ENCODE data around the gene SLC44A4.
A peak's percentile ranks its signal among the peaks of the same experiment; 100 is the strongest.
"Not testable (repeated sequence)": the region's sequence is repeated elsewhere in the genome, so short reads cannot be mapped to it uniquely, and the experiment has no call there.

SLC44A4 gene

DNA sequence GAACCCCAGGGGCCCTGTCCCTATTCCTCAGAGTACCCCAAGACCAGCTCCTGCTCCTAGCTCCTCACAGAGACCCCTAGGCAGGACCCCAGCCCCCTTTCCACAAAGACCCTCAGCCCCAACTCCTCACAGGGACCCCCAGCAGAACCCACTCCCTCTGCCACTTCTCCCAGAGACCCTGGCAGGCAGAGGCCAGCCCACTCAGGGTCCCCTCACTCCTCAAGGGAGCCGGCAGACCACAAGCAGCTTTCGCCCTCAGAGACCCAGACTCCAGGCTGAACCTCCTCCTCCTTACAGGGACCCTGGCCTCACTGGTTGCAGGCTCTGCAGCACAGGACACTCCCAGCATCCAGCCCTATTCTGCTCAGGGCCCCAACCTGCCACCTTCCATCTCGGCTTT is 575 bp downstream of the SLC44A4 start:
- no peak for DNase-seq

DNA sequence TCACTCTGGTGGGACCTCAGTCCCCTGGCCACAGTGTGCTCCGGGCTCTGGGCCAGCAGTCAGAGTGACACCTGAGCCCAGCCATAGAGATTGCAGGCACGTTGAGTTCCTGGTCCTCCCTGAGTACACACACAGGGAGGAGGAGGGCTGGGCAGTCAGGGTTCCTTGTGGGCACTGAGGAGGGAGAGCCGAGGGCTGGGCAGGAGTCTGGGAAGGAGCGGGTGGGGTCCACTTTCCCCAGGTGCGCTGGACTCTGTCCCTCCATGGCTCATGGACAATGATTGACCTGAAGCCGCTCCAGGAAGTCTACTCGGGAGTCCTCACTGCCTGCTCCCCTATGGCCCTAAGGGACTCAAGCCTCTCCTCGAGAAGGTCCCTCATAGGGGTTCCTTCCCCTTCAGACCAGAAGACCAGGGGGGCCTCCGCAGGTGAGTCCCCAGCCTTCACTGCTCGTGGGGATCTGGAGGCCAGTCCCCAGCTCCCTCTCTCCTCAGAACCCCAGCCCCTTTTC is 1.1 kb downstream of the SLC44A4 start:
- no peak for DNase-seq

DNA sequence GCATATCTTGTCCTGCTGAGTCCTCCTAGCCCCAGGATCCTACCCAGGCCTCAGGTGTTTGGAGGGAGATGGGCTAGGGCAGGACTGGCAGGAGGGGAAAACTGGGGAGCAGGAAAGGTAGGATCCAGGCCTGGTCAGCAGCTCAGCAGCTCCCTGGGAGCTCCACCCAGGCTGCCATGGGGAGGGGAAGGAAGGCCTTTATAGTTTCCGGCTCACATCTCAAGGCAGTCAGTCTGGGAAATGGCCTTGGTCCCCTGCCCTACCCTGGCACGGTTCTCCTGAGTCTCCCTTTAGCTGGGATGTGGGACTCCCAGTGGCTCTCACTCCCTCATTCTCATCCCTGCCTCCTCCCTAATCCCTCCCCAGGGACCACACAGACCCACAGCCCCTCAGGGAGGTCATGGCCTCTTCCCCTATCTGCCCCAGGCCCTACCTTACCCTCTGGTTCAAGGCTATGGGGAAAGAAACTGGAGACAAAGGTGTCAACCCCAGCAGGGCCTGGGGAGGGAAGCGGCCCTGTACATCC is 1.6 kb downstream of the SLC44A4 start:
- DNase-seq = no peak

DNA sequence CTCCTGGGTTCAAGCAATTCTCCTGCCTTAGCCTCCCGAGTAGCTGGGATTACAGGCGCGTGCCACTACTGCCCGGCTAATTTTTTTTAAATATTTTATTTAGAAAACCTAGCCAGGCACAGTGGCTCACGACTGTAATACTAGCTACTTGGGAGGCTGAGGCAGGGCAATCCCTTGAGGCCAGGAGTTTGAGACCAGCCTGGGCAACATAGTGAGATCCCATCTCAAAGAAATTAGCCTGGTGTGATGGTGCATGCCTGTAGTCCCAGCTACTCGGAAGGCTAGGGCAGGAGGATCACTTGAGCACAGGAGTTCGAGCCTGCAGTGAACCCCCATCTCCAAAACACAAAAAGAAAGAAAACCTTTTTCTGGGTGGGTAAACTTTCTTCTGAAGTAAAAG is 2.4 kb downstream of the SLC44A4 start:
- DNase-seq = no peak

DNA sequence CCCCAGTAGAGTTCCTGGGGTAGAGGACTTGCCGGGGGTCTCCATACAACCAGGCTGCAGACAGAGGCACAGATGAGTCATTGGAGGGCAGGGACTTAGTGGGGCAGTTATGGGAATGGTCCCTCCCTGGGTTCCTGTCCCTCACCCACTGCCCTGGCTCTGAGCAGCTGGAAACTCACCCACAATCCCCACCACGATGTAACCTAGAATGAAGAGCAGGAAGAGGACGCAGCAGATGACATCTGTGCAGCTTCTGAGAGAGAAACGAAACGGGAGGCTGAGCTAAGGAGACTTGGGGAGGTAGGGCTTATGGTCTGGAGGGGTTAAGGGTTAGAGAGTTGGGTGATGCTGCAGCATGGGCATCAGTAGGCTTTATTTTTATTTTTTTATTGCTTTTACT is 2.9 kb downstream of the SLC44A4 start:
- DNase-seq = no peak

DNA sequence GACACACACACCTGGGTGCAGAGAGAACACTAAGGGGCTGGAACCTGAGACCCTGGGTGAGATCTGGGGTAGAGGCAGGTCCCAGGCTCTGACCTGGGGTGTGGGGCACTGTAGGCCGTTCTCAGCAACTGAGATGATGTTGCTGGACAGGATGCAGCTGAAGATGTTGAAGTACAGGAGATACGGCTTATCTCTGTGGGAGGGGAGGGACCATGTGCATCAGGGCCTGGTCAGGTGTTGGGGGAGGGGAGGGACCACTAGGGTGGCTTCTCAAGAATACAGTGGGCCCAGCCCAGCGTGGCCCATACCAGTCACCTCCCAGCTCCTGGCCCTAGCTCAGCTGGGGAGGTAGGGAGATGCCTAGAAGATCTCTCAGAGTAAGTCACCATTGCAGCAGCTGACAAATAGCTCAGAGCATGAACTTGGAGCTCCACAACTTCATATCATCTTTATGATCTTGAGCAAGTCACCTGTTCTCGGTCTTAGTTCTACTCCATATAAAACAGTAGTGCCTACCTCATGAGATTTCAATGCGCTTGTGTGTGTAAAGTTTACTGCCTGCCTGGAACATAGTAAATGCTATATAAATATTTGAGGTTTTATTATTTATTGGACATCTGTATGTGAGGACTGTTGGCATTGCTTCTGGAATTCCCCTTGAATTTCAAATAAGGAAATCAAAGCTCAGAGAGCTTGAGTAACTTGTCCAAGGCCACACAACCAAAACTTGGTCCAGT is 3.8 kb downstream of the SLC44A4 start:
- no peak for DNase-seq

DNA sequence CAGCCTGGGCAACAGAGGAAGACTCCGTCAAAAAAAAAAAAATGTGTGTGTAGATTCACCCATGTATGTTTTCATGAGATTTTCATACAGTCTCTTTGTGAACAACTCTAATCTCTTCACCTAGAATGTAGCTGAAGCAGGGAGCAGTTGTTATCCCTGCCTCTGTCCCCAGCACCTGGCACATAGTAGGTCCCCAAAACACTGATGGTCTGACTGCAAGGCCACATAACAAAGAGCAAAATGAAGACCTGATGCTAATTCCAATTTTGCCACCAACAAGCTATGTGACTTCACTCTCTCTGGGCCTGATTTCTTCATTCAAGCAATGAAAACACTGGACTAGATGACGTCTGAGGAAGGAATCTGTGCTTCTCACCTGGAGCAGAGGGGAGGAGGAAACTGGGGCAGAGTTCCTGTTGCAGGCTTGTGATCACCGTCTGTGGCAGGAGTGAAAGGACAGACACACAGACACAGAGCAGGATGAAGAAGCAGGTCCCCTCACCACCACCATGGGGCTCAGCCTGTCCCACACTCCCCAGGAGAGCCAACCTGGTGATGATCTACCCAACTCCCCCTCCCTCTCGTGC is 4.6 kb downstream of the SLC44A4 start:
- DNase-seq = no peak

DNA sequence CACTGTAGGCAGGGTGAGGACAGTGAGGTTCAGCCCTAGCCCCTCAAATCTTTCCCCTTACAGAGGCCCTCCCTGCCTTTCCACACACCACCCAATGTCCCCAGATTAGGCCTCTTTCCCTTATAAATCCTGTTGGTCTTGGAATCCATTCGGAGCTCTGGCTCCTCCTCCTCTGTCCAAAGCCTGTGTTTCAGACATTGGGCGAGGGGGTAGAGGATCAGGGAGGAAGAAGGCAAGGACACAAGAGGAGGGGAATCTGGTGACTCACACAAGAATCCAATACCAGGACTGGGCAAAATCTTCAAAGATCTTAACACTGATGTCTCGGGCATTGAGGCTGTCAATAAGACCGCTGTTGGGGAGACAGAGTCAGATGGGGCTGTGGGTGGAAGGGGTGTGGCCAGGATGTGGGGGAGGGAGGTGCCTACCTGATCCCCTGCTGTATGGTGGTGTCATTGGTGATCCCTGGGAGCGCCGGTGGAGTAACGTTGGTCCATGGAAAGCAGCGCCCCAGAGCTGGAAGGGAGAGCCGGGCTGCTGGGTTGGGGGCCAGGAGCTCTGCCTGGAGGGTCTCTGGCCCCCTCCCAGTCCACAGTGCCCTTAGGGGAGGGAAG is 7.6 kb downstream of the SLC44A4 start:
- DNase-seq = no peak

DNA sequence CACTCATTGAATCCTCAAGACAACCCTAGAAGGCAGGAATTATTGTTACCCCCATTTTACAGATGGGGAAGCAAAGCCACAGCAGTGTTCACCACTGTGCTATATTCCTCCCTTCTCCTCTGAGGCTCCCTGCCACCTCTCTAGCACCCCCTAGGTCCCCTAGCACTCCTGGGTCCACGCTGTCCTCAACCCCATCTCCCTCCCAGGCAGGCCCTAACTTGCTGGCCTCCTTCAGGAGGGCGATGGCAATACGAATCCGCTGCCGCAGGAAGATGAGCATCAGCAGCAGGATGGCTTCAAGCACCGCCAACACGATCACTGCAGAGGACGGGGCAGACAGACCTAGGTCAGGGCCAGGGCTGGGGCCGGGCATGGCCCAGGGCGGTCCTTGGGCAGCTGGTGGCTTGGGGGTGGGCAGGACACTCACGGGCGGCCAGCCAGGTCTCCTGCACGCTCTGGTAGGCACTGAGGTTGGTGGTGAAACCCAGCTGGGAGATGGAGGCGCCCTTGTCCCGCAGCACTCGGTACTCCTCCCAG is 8.3 kb downstream of the SLC44A4 start:
- no peak for DNase-seq

DNA sequence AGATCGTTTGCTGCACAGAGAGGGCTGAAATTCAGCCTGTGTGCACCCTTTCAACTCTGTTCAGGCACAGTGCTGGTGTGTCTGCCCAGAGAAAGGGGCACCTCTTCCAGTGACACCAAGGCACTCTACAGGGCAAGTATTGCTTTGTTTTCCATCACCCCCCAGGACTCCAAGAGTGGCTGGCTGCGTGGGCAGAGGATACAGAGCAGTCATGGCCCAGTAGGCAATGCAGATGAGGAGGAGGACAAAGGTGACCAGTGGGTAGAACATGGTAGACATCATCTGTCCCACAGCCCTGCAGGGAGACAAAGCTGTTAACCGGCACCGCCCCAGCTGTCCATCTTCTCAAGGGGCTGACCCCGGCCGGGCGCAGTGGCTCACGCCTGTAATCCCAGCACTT is 9.5 kb downstream of the SLC44A4 start:
- no peak for DNase-seq

DNA sequence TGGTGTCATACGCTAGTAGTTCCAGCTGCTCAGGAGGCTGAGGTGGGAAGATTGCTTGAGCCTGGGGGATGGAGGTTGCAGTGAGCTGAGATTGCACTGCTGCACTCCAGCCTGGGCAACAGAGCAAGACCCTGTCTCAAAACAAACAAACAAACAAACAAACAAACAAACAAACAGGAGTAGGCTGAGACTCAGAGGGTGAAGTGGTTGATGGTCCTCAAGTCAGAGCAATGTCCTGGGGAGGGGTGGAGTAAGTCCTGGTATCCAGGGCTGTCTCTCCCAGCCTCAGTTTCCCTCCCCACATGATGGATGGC is 10.2 kb downstream of the SLC44A4 start:
- not testable (repeated sequence) for DNase-seq

DNA sequence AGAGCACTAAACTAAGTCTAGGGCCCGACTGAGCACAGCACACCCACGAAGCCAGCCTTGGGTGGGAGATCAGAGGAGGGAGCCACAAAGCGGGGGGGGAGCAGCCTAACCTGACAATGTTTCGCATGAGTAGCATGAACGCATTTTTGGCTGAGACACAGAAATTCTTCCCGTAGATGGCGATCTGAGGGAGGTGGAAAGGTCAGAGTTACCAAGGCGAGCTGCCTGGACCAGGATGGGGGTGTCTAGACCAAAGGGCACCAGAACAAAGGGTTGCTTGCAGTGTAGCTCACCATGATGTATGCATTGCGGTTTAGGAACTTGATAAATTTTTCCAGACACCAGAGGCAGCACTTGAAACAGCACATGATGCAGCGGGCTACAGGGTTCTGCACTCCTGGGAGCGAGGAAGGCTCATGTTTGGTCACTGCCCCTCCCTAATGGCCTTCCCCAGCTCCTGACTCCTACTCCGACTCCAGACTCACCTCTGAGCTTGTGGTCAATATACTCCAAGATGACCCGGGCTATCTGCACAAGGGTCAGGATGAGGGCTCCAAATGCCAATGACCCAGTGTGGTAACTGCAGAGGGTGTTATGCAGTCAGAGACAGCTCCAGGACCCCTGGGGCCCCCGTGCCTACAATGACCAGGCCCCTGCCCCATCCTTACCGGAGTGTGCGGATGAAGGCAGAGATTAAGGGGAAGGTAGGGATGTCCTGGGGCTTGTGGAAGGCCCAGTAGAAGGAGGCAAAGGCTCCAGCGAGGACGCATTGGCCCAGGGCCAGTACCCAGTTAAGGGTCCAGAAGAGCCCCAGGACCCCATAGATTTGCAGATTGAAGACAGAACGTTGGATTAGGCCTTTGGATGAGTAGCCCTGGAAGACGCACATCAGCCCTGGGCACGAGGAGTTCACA is 13.3 kb downstream of the SLC44A4 start:
- DNase-seq = no peak

DNA sequence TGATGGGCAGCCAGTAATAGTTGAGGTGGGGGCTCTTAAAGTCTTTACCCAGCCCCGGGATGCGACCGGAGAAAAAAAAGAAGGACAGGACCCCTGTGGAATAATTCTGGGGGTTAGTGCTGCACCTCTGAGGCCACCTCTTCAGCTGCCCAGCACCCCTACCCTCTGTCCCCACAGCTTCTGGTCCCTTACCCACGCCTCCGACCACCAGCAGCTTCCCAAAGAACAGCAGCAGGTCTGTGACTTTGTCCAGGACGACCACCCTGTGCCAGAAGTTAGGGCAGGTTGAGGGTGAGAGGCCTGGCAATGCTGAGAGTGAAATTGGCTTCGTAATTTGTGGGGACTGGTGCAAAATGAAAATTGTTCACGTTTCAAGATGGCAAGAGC is 14.0 kb downstream of the SLC44A4 start:
- no peak for DNase-seq

DNA sequence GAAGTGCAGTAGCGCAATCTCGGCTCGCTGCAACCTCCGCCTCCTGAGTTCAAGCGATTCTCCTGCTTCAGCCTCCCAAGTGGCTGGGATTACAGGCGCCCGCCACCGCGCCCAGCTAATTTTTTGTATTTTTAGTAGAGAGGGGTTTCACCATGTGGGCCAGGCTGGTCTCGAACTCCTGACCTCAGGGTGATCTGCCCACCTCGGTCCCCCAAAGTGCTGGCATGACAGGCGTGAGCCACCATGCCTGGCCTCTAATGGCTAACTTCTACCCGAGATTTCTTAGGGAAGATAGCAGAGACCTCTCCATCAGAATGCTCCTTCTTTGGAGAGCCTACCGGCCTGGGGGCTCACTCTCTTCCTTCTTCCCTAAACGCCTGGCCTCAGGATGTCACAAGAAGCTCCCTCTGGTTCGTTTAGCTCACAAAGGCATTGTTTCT is 14.7 kb downstream of the SLC44A4 start:
- DNase-seq = not testable (repeated sequence)

DNA sequence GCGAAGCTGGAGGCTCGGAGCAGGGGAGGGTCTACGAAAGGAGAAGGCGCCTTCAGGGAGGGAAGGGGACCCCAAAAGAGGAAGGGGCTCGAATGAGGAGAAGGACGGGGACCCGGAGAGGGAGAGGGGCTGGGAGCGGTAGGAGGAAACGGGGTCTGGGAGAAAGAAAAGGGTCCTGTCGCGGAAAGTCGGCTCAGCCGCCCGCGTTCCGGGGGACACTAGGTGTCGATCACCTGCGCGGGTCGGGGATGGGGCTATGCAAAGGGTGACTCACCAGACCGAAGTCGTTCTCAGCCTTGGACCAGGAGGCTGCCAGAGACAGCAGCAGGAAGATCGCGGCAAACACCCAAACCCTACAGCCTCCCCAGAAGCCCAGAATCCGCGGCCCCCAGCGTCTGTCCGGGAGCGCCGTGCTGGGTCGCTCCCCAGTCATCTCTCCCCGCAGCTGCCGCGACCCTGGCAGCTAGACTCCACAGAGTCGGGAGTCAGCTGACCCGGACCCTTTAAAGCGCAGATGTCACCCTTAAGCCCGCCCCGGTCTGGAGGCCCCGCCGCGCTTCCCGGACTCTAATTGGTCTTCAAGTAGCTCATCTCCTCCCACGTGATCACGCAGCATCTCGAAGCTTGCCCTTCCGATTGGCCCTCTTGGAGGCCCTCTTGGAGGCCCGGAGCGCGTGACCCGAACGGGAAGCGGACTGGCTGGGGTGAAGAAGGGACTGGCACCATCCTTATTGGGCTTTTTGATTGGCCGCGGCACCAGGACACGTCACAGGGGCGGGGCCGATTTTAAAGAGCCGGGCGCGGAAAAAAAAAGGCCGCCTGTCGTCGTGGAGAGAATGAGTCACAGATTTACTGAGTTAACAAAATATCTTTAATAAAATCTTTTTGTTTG is 16.2 kb downstream of the SLC44A4 start, which contains the start of gene NEU1:
Gene NEU1 (minus strand): TSS at position 478 of the 892 bp plus-strand sequence. CDS start 45 bp downstream, at position 433.
- peak; percentile 100 for DNase-seq

DNA sequence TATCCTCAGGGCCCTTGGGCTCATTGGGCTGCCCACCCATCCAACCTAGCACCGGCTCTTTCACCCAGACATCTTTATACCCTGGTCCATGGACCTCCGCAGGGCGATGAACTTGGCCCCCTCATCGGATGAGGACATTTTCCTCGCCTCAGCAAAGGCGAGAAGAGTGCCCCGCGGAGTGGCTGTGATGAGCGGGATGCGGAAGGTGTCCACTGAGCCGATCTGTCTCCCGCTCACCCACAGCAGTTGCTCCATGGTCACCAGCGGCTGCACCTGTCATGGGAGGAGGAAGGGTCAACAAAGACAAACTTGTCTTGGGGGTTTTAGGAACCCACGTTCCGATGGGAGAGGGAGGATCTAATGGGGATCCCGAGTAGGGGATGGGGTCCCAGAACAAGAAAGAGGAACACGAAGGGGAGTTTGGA is 16.9 kb downstream of the SLC44A4 start:
- no peak for DNase-seq

DNA sequence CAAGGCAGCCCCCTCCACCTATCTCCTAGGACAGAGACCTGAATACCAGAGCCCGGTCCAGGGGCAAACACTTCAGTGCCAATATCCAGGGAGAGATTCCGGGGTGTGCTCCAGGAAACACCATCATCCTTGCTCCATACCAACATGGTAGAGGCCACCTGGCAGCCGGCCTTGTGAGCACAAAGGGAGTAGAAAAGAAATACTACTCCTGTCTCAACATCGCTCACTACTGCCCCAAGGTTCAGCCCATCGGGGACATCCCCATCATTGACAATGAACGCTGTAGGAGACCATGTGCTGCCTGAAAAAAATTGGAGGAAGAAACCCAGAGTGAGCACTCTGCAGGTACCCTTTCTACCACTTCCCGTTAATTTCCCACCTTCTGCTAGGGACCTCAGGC is 17.6 kb downstream of the SLC44A4 start:
- no peak for DNase-seq

DNA sequence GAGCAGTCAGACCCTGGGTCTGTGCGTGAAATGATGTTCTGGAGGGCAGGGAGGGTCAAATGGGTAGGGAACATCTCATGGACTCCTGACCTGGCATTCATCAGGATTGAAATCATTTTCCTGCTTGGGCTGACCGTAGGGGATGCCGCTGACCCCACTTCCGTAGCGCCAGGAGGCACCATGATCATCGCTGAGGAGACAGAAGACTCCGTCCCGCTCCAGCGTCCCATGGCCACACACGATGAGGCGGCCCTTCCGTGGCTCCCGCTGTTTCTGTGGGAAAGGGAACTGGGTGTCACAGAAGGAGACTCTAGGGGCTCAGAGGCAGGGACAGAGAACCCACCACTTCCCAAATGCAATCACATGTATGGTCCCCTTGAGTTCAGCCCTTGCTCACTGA is 18.4 kb downstream of the SLC44A4 start:
- no peak for DNase-seq

DNA sequence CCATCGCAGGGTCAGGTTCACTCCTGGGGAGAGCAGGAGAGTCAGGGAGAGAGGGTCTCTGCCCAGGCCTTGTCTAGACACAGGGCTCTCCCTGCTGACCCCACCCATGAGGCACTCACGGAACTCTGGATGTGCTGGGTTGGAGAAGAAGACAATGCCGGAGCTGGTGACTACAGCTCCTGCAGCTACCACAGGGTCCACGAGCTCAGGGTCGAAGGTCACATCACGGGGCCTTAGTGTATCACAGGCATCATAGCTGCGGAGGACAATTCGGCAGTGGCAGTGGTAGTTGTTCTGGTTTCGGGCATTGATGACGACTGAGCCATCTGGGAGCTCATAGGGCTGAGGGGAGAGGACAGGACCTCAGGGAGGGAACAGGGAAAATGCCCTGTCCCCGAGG is 18.9 kb downstream of the SLC44A4 start:
- DNase-seq = no peak

DNA sequence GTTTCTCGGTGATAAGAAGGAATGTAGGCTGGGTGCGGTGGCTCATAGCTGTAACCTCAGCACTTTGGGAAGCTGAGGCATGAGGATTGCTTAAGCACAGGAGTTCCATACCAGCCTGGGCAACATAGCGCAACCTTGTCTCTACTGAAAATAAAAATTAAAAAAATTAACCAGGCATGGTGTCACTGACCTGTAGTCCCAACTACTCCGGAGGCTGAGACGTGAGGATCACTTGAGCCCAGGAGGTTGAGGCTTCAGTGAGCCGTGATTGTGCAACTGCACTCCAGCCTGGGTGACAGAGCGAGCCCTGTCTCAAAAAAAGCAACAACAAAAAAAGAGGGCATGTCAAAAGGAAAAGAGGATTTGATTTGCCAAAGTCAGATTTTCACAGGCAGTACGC is 20.1 kb downstream of the SLC44A4 start:
- DNase-seq = no peak

DNA sequence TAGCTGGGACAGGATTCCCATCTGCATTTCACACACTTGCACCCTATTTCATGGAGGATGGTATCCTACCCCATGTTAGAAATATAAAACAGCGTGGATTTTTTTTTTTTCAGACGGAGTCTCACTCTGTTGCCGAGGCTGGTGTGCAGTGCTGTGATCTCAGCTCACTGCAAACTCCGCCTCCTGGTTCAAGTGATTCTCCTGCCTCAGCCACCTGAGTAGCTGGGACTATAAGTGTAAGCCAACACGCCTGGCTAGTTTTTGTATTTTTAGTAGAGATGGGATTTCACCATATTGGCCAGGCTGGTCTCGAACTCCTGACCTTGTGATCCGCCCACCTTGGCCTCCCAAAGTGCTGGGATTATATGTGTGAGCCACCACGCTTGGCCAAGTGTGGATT is 21.0 kb downstream of the SLC44A4 start:
- not testable (repeated sequence) for DNase-seq

All from inflammatory macrophage (primary cell).